Mammary epithelial cell (primary cell): ENCODE data around the gene CLEC7A.

Source experiments
- EZH2 ChIP-seq: IDR thresholded peaks from 2 replicates; pipeline ENCODE4 v1.6.1; 2012; ENCODE audit warnings: low read length, inconsistent platforms, borderline replicate concordance
- TF ChIP-seq, protein P1 (sequence below), 2 donors: IDR thresholded peaks in 1 of 2; conservative IDR thresholded peaks in 1 of 2; 2 replicates each; pipeline ENCODE4 v1.5.1; 2011 to 2012; ENCODE audit warnings: inconsistent platforms in 2 of 2, low read length in 2 of 2, mild to moderate bottlenecking in 2 of 2, control low read depth in 1 of 2, low read depth in 1 of 2; ENCODE audit not compliant: insufficient read depth in 1 of 2; ENCODE audit errors: extremely low read depth in 1 of 2

DNA sequence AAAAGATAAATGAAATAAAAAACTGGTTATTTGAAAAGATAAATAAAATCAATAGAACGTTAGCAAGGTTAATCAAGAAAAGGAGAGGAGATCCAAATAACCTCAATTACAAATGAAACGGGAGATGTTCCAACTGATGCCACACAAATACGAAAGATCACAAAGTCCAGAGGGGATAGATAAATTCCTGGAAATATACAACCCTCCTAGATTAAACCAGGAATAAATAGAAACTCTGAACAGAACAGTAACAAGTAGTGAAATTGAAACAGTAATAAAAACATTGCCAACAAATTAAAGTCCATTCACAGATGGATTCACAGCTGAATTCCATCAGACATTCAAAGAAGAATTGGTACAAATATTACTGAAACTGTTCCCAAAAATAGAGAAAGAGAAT, 43.6 kb downstream of the CLEC7A start:
- TF ChIP-seq, protein P1, sequence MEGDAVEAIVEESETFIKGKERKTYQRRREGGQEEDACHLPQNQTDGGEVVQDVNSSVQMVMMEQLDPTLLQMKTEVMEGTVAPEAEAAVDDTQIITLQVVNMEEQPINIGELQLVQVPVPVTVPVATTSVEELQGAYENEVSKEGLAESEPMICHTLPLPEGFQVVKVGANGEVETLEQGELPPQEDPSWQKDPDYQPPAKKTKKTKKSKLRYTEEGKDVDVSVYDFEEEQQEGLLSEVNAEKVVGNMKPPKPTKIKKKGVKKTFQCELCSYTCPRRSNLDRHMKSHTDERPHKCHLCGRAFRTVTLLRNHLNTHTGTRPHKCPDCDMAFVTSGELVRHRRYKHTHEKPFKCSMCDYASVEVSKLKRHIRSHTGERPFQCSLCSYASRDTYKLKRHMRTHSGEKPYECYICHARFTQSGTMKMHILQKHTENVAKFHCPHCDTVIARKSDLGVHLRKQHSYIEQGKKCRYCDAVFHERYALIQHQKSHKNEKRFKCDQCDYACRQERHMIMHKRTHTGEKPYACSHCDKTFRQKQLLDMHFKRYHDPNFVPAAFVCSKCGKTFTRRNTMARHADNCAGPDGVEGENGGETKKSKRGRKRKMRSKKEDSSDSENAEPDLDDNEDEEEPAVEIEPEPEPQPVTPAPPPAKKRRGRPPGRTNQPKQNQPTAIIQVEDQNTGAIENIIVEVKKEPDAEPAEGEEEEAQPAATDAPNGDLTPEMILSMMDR (conservative IDR thresholded peaks at IDR 0.05 in 1 of 2, IDR thresholded peaks at IDR 0.05 in 1 of 2; ENCODE audit: extremely low read depth in 1 of 2, insufficient read depth in 1 of 2, low read depth in 1 of 2, low read length in 2 of 2): no peak
- TF ChIP-seq EZH2: no peak
